Activated effector memory CD4-positive, alpha-beta T cell treated with Interleukin-2 at 50 U/mL for 16 hours (primary cell): ENCODE measurements around the gene SRRM3.
"Not testable (repeated sequence)": the region's sequence is repeated elsewhere in the genome, so short reads cannot be mapped to it uniquely, and the experiment has no call there.

Experiments used
- DNase-seq: peaks from one replicate; pipeline ENCODE4 v3.0.0-alpha.2; 2020

Gene SRRM3

GRCh38 chr7:76292911-76293310 is 91.2 kb downstream of the SRRM3 start:
- not testable (repeated sequence) for DNase-seq

- no peak for DNase-seq
Observed at GRCh38 chr7:76293407-76293901, 91.8 kb downstream of the SRRM3 start.

GRCh38 chr7:76294344-76295024 is 92.8 kb downstream of the SRRM3 start:
- no peak for DNase-seq

- DNase-seq = no peak
Observed at GRCh38 chr7:76296743-76297740, 95.3 kb downstream of the SRRM3 start.

- no peak for DNase-seq
Observed at GRCh38 chr7:76300166-76300731, 98.6 kb downstream of the SRRM3 start.

- DNase-seq = no peak
Observed at GRCh38 chr7:76301000-76301399, 99.3 kb downstream of the SRRM3 start.

- DNase-seq = peak; percentile 61
Observed at GRCh38 chr7:76302347-76303201, 100.9 kb downstream of the SRRM3 start, which contains the start of gene HSPB1. HSPB1 (plus strand) TSS chr7:76302673; CDS start chr7:76302713, 40 bp downstream.

- DNase-seq = peak; percentile 67
Observed at GRCh38 chr7:76303202-76304147, 101.8 kb downstream of the SRRM3 start.

GRCh38 chr7:76304888-76305375 is 103.2 kb downstream of the SRRM3 start:
- DNase-seq = no peak

GRCh38 chr7:76308874-76309273 is 107.2 kb downstream of the SRRM3 start:
- DNase-seq = not testable (repeated sequence)

- DNase-seq = not testable (repeated sequence)
Observed at GRCh38 chr7:76309341-76310101, 107.8 kb downstream of the SRRM3 start.

- DNase-seq = no peak
Observed at GRCh38 chr7:76310102-76310957, 108.6 kb downstream of the SRRM3 start.

- not testable (repeated sequence) for DNase-seq
Observed at GRCh38 chr7:76311838-76312237, 110.1 kb downstream of the SRRM3 start.

GRCh38 chr7:76314042-76314721 is 112.5 kb downstream of the SRRM3 start:
- DNase-seq = peak; percentile 92

GRCh38 chr7:76314740-76315139 is 113.0 kb downstream of the SRRM3 start:
- not testable (repeated sequence) for DNase-seq

- DNase-seq = no peak
Observed at GRCh38 chr7:76315364-76315763, 113.7 kb downstream of the SRRM3 start.

GRCh38 chr7:76316984-76317781 is 115.5 kb downstream of the SRRM3 start:
- DNase-seq = no peak
